Measurements from ENCODE around the gene HUS1B.

The HUS1B gene

DNA sequence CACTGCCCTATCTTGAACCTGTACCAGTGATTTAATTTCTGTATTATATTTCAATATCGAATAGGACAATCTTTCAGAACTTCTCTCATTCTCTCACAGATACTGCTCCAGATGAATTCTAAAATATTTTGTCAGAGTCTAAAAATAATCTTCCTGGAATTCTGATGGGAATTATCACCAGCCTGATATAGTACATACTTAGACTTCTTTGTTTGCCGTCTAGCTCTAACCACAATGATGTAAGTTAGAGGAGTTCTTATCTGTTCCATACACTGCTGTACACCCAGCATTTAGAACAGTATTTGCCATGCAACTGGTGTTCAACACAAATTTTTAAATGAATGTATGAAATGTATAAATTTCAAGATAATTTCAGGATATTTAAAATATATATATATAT lies 1.3 kb upstream of the HUS1B start:
- TF ChIP-seq CTCF (conservative IDR thresholded peaks at IDR 0.05): no peak
- H3K27ac ChIP-seq: no peak overlapping the region

DNA sequence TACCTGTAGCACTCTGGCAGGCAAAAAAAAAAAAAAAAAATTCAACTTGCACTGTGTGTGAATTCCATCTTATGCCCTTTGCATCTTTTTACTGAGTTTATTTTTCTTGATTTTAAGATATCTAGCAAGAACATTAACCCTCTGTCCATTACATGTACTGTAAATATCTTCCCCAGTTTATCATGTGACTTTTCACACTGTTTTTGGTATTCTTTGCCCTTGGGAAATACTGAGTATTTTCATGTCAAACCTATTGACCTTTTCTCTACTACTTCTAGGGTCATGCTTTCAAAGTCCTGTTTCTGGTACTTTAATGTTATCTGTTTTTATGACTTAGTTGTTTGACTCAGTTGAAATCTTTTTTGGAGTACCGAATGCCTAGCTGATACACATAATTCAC lies 843 bp upstream of the HUS1B start:
- no peak overlapping the region for H3K27ac ChIP-seq
- no peak for TF ChIP-seq CTCF (conservative IDR thresholded peaks at IDR 0.05)

- TF ChIP-seq CTCF (conservative IDR thresholded peaks at IDR 0.05): no peak
- H3K27ac ChIP-seq: no peak overlapping the region
These were observed 2.8 kb downstream of the HUS1B start for GRCh38 chr6:654136-654535.

- no peak for TF ChIP-seq CTCF (conservative IDR thresholded peaks at IDR 0.05)
- no peak overlapping the region for H3K27ac ChIP-seq
These were observed 4.0 kb downstream of the HUS1B start for GRCh38 chr6:652865-653264.

GRCh38 chr6:650098-650497 lies 6.8 kb downstream of the HUS1B start:
- no peak overlapping the region for H3K27ac ChIP-seq
- TF ChIP-seq CTCF (conservative IDR thresholded peaks at IDR 0.05): no peak

- no peak for TF ChIP-seq CTCF (conservative IDR thresholded peaks at IDR 0.05)
- no peak overlapping the region for H3K27ac ChIP-seq
These were observed 14.1 kb downstream of the HUS1B start for GRCh38 chr6:642805-643204.

DNA sequence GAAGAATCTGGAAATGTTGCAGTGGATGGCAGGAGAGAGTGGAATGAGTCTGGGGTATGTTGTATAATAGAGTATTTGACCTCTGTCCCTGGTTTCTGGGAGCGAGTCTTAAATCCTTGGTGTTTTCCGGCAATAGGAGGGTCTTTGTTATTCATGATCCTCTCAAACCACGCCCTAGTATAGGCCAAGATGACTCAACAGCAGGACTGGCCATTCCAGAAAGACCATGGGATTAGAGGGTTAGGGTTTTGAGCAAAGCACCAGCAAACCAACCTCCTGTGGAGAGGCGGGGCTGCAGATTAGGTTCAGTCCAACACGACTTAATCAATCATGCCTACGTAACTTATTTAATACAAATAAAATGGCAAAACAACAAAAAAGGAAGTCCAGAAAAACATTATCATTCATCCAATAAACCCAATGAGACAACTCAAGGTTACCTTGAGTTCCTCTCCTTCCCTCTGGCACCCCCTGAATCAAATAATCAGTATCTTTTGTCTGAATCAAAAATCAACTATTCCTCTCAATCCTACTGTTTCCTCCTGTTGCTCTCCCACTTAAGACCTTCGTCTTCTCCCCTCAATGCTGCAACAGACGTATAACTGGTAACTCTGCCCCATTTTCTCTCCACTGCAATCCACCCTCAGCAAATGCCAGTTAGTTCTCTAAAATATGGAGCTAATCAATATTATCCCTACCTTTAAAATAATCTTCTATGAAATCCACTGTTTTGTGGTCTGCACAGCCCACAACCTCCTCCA lies 15.5 kb downstream of the HUS1B start:
- no peak for TF ChIP-seq CTCF (conservative IDR thresholded peaks at IDR 0.05)
- H3K27ac ChIP-seq: no peak overlapping the region
